ENCODE results near the gene TMEM150B. TPM values are rescaled to one million over a fixed set of nuclear protein-coding genes. Genes with fewer than 3 reads are reported as not detected.

Gene TMEM150B
- total and polyA plus RNA-seq, 8 donors, result 0.49 to 29.5 (median 0.90) TPM

- ATAC-seq (no peak), DNase-seq (no peak)
- H3K4me3 ChIP-seq, result no peak overlapping the region
- H3K27me3 ChIP-seq, result peaks cover 27 to 60% of the 10 kb centered on the region in 2 donors
- peaks cover 0 to 17% of the 10 kb centered on the region in 2 donors for H3K36me3 ChIP-seq
- TF ChIP-seq CTCF (IDR thresholded peaks at IDR 0.05), result no peak
- H3K9me3 ChIP-seq, result no peaks in the 10 kb centered on the region
- H3K4me1 ChIP-seq, result peaks cover 7 to 16% of the 10 kb centered on the region in 2 donors
- no peak overlapping the region for H3K27ac ChIP-seq
- intact Hi-C loops (cut with DNase I), result no loop called here
Observed at GRCh38 chr19:55350620-55351315, 25.6 kb upstream of the TMEM150B start.

- peaks cover 4% of the 10 kb centered on the region in 2 donors for H3K4me1 ChIP-seq
- TF ChIP-seq CTCF (IDR thresholded peaks at IDR 0.05), result no peak
- peak; percentile 72 for ATAC-seq
- intact Hi-C loops (cut with DNase I), result no loop called here
- H3K27me3 ChIP-seq, result peaks cover 17 to 37% of the 10 kb centered on the region in 2 donors
- H3K9me3 ChIP-seq, result no peaks in the 10 kb centered on the region
- peak in 1 of 4 donors; percentile 67 for DNase-seq
- peaks cover 0 to 36% of the 10 kb centered on the region in 2 donors for H3K36me3 ChIP-seq
- no peak overlapping the region for H3K27ac ChIP-seq
- H3K4me3 ChIP-seq, result no peak overlapping the region
Observed at GRCh38 chr19:55348317-55349034, 23.3 kb upstream of the TMEM150B start.

GRCh38 chr19:55347442-55348009 is 22.4 kb upstream of the TMEM150B start:
- TF ChIP-seq CTCF (IDR thresholded peaks at IDR 0.05), result no peak
- Histone ChIP-seq H3K27ac (no peak overlapping the region), H3K27me3 (peaks cover 10 to 27% of the 10 kb centered on the region in 2 donors), H3K9me3 (no peaks in the 10 kb centered on the region), H3K4me3 (no peak overlapping the region), H3K36me3 (peaks cover 0 to 43% of the 10 kb centered on the region in 2 donors), H3K4me1 (no peaks in the 10 kb centered on the region)
- intact Hi-C loops (cut with DNase I), result no loop called here
- DNase-seq (no peak), ATAC-seq (no peak)

GRCh38 chr19:55346725-55347441 is 21.7 kb upstream of the TMEM150B start:
- intact Hi-C loops (cut with DNase I), result no loop called here
- no peak for ATAC-seq
- Histone ChIP-seq H3K27me3 (peaks cover 3 to 21% of the 10 kb centered on the region in 2 donors), H3K4me1 (no peaks in the 10 kb centered on the region), H3K27ac (no peak overlapping the region), H3K36me3 (peaks cover 0 to 48% of the 10 kb centered on the region in 2 donors), H3K9me3 (no peaks in the 10 kb centered on the region), H3K4me3 (no peak overlapping the region)
- TF ChIP-seq CTCF (IDR thresholded peaks at IDR 0.05), result no peak
- no peak for DNase-seq
